HEK293T (cell line): ENCODE data around the gene BLCAP.
A peak's percentile ranks its signal among the peaks of the same experiment; 100 is the strongest.

Experiments
- CTCF ChIA-PET: fragments of 350-600 bp; formaldehyde crosslinking; extraction: SDS; loops from one replicate; lab custom pipeline; 2021; ENCODE audit warnings: antibody characterized with exemption, inconsistent platforms; lab: Yijun Ruan, JAX
- POLR2A ChIA-PET: fragments of 350-600 bp; formaldehyde crosslinking; extraction: SDS; loops from one replicate; lab custom pipeline; 2020; ENCODE audit warnings: antibody characterized with exemption, inconsistent platforms; lab: Yijun Ruan, JAX
- DNase-seq: peaks from one replicate; pipeline ENCODE4 v3.0.0; 2012; ENCODE audit warnings: mixed read lengths; ENCODE audit errors: extremely low spot score
- ARNT ChIP-seq: fragments of 450-650 bp; IDR thresholded peaks from 2 replicates; pipeline ENCODE4 v1.6.1; 2017; ENCODE audit warnings: mild to moderate bottlenecking
- BHLHE40 ChIP-seq: fragments of 450-650 bp; IDR thresholded peaks from 2 replicates; pipeline ENCODE4 v1.6.1; 2016; ENCODE audit warnings: mild to moderate bottlenecking, moderate library complexity, borderline replicate concordance
- CTBP1 ChIP-seq: fragments of 450-650 bp; IDR thresholded peaks from 2 replicates; pipeline ENCODE4 v1.6.1; 2016; ENCODE audit warnings: borderline replicate concordance
- ELF4 ChIP-seq: fragments of 450-650 bp; IDR thresholded peaks from 2 replicates; pipeline ENCODE4 v1.6.1; 2017; ENCODE audit warnings: antibody characterized with exemption
- FOXA1 ChIP-seq: fragments of 450-650 bp; IDR thresholded peaks from 2 replicates; pipeline ENCODE4 v1.6.1; 2016; ENCODE audit warnings: mild to moderate bottlenecking
- FOXK2 ChIP-seq: fragments of 450-650 bp; IDR thresholded peaks from 2 replicates; pipeline ENCODE4 v1.6.1; 2016; ENCODE audit warnings: mild to moderate bottlenecking
- FOXM1 ChIP-seq: fragments of 450-650 bp; IDR thresholded peaks from 2 replicates; pipeline ENCODE4 v1.6.1; 2017; ENCODE audit warnings: mild to moderate bottlenecking, borderline replicate concordance
- HDGF ChIP-seq: fragments of 450-650 bp; IDR thresholded peaks from 2 replicates; pipeline ENCODE4 v1.6.1; 2017; ENCODE audit warnings: antibody characterized with exemption, borderline replicate concordance
- L3MBTL2 ChIP-seq: fragments of 450-650 bp; conservative IDR thresholded peaks from 2 replicates; pipeline ENCODE4 v1.6.1; 2016; ENCODE audit warnings: mild to moderate bottlenecking
- LEF1 ChIP-seq: fragments of 450-650 bp; IDR thresholded peaks from 2 replicates; pipeline ENCODE4 v1.6.1; 2017; ENCODE audit warnings: mild to moderate bottlenecking, borderline replicate concordance
- NFRKB ChIP-seq: fragments of 450-650 bp; IDR thresholded peaks from 2 replicates; pipeline ENCODE4 v1.6.1; 2016; ENCODE audit warnings: mild to moderate bottlenecking, moderate library complexity
- PKNOX1 ChIP-seq: fragments of 450-650 bp; IDR thresholded peaks from 2 replicates; pipeline ENCODE4 v1.6.1; 2016
- SP1 ChIP-seq: fragments of 450-650 bp; IDR thresholded peaks from 2 replicates; pipeline ENCODE4 v1.6.1; 2017
- SUZ12 ChIP-seq: fragments of 450-650 bp; IDR thresholded peaks from 2 replicates; pipeline ENCODE4 v1.6.1; 2016; ENCODE audit warnings: mild to moderate bottlenecking
- TARDBP ChIP-seq: fragments of 450-650 bp; IDR thresholded peaks from 2 replicates; pipeline ENCODE4 v1.6.1; 2016
- ZNF384 ChIP-seq: fragments of 450-650 bp; IDR thresholded peaks from 2 replicates; pipeline ENCODE4 v1.6.1; 2016

Gene BLCAP

GRCh38 chr20:37520419-37520955 lies 7.2 kb downstream of the BLCAP start:
- DNase-seq: no peak
- TF ChIP-seq HDGF: no peak
- no peak for TF ChIP-seq NFRKB
- no peak for TF ChIP-seq BHLHE40
- no peak for TF ChIP-seq SP1
- no peak for TF ChIP-seq FOXK2
- TF ChIP-seq ARNT: no peak
- TF ChIP-seq ELF4: no peak
- no peak for TF ChIP-seq FOXA1
- no peak for TF ChIP-seq L3MBTL2
- no peak for TF ChIP-seq CTBP1
- no peak for TF ChIP-seq PKNOX1
- no peak for TF ChIP-seq TARDBP
- no peak for TF ChIP-seq LEF1
- no peak for TF ChIP-seq ZNF384
- no peak for TF ChIP-seq FOXM1
- TF ChIP-seq SUZ12: no peak
- POLR2A ChIA-PET: no interaction called here
- CTCF ChIA-PET: no interaction called here

- TF ChIP-seq NFRKB: no peak
- peak; percentile 39 for DNase-seq
- CTCF ChIA-PET: no interaction called here
- POLR2A ChIA-PET: interaction anchor here (0.9 kb wide), 1 partner anchor 16 kb away, joined by 3 read pairs; no protein-coding TSS in a partner anchor
Measured at GRCh38 chr20:37519508-37520418, 7.9 kb downstream of the BLCAP start.

GRCh38 chr20:37518606-37519507 lies 8.8 kb downstream of the BLCAP start:
- ChIA-PET CTCF (no interaction called here), POLR2A (interaction anchor here (0.9 to 1.0 kb wide), 2 partner anchors 9 to 15 kb away, joined by 3 read pairs; partner anchors contain the start of gene BLCAP)
- no peak for DNase-seq

GRCh38 chr20:37518059-37518458 lies 9.6 kb downstream of the BLCAP start:
- POLR2A ChIA-PET: interaction anchor here (1.0 kb wide), 1 partner anchor 9 kb away, joined by 3 read pairs; the partner anchor contains the start of gene BLCAP
- TF ChIP-seq FOXA1 (no peak), L3MBTL2 (no peak), ELF4 (no peak), ARNT (no peak), BHLHE40 (no peak), HDGF (no peak), TARDBP (no peak), SP1 (no peak), PKNOX1 (no peak), CTBP1 (no peak), NFRKB (no peak), ZNF384 (no peak)
- no peak for DNase-seq
- CTCF ChIA-PET: no interaction called here

More at GRCh38 chr20:37518606-37519507, 8.8 kb downstream of the BLCAP start:
- TF ChIP-seq ZNF384 (peak; percentile 83), ARNT (no peak)

- ChIA-PET CTCF (no interaction called here), POLR2A (no interaction called here)
- TF ChIP-seq ARNT (no peak), L3MBTL2 (peak; percentile 68), TARDBP (no peak), PKNOX1 (no peak), HDGF (no peak), NFRKB (no peak), CTBP1 (no peak), ZNF384 (no peak)
- DNase-seq: no peak
Measured at GRCh38 chr20:37516811-37517750, 10.6 kb downstream of the BLCAP start.
